IMR-90 (cell line): ENCODE measurements around the gene RAB26. TPM values are rescaled to one million over a fixed set of nuclear protein-coding genes. Genes with fewer than 3 reads are reported as not detected.

Experiments
- ATAC-seq: fragments of 200-7000 bp; cut with Tn5 transposase; 2 replicates; pipeline ENCODE4 v1.9.1; 2020; ENCODE audit warnings: low read depth, mild to moderate bottlenecking, moderate library complexity
- BruUV-seq: library from RNA; stranded (reverse); fragments of 400-500 nt; replicated peaks from 2 replicates; lab custom pipeline; 2021; lab: Mats Ljungman, UMichigan
- CTCF ChIA-PET: fragments of 300-600 bp; formaldehyde crosslinking; extraction: SDS; loops from one replicate; lab custom pipeline; 2021; ENCODE audit warnings: antibody characterized with exemption; lab: Yijun Ruan, JAX
- POLR2A ChIA-PET: fragments of 300-600 bp; sonication (Branson Sonifier 250); formaldehyde crosslinking; loops from one replicate; lab custom pipeline; 2022; ENCODE audit warnings: antibody characterized with exemption; ENCODE audit not compliant: unreplicated experiment; lab: Charles Lee
- DNase-seq: peaks from one replicate; pipeline ENCODE4 v3.0.0; 2013
- H2AFZ ChIP-seq: replicated peaks from 2 replicates; pipeline ENCODE3; 2013; ENCODE audit warnings: low read length, mild to moderate bottlenecking; ENCODE audit not compliant: poor library complexity
- H2AK5ac ChIP-seq: 2 replicates; pipeline ENCODE4 v1.6.1; 2013; ENCODE audit warnings: low read depth, low read length, inconsistent platforms
- H2AK9ac ChIP-seq: replicated peaks from 2 replicates; pipeline ENCODE3; 2013; ENCODE audit warnings: mild to moderate bottlenecking, low read depth, low read length, moderate library complexity; ENCODE audit not compliant: poor library complexity
- H2BK120ac ChIP-seq: 2 replicates; pipeline ENCODE4 v1.6.1; 2013; ENCODE audit warnings: low read depth, low read length, inconsistent platforms
- H2BK15ac ChIP-seq: 3 replicates; pipeline ENCODE4 v1.6.1; 2013; ENCODE audit warnings: low read depth, low read length, inconsistent platforms
- H2BK20ac ChIP-seq: 2 replicates; pipeline ENCODE4 v1.6.1; 2013; ENCODE audit warnings: low read depth, mild to moderate bottlenecking, inconsistent platforms, low read length, moderate library complexity
- H2BK5ac ChIP-seq: 2 replicates; pipeline ENCODE4 v1.6.1; 2013; ENCODE audit warnings: mild to moderate bottlenecking, low read depth, low read length, inconsistent platforms; ENCODE audit not compliant: poor library complexity, severe bottlenecking
- H3K14ac ChIP-seq: replicated peaks from 2 replicates; pipeline ENCODE4 v1.6.1; 2013; ENCODE audit warnings: low read depth, low read length, inconsistent platforms
- H3K18ac ChIP-seq: 2 replicates; pipeline ENCODE4 v1.6.1; 2013; ENCODE audit warnings: low read depth, low read length, control low read depth
- H3K23ac ChIP-seq: 2 replicates; pipeline ENCODE4 v1.6.1; 2013; ENCODE audit warnings: low read depth, low read length, inconsistent platforms
- H3K27ac ChIP-seq: 2 replicates; pipeline ENCODE4 v1.5.1; 2013; ENCODE audit warnings: mild to moderate bottlenecking, control low read depth, low read length; ENCODE audit not compliant: insufficient read depth
- H3K27me3 ChIP-seq: 2 replicates; pipeline ENCODE4 v1.6.1; 2013; ENCODE audit warnings: low read length; ENCODE audit not compliant: control insufficient read depth, insufficient read depth
- H3K36me3 ChIP-seq: 2 replicates; pipeline ENCODE4 v1.6.1; 2013; ENCODE audit warnings: low read length, mixed read lengths; ENCODE audit not compliant: control insufficient read depth, insufficient read depth
- H3K4ac ChIP-seq: 2 replicates; pipeline ENCODE4 v1.6.1; 2013; ENCODE audit warnings: low read depth, low read length, inconsistent platforms
- H3K4me1 ChIP-seq: 2 replicates; pipeline ENCODE4 v1.6.1; 2013; ENCODE audit warnings: low read length, mixed read lengths; ENCODE audit not compliant: control insufficient read depth, insufficient read depth
- H3K4me2 ChIP-seq: 2 replicates; pipeline ENCODE4 v1.6.1; 2013; ENCODE audit warnings: low read depth, mild to moderate bottlenecking, control low read depth, low read length, moderate library complexity
- H3K4me3 ChIP-seq: 2 replicates; pipeline ENCODE4 v1.5.1; 2013; ENCODE audit warnings: low read depth, mild to moderate bottlenecking, control low read depth, low read length, moderate library complexity; ENCODE audit not compliant: insufficient read depth
- H3K56ac ChIP-seq: 2 replicates; pipeline ENCODE4 v1.6.1; 2013; ENCODE audit warnings: low read length, inconsistent platforms; ENCODE audit not compliant: insufficient read depth; ENCODE audit errors: extremely low read depth
- H3K79me1 ChIP-seq, 2 experiments: 2 replicates each; pipeline ENCODE4 v1.6.1; 2013; ENCODE audit warnings: low read length in 2 of 2, inconsistent platforms in 1 of 2, low read depth in 1 of 2
- H3K9ac ChIP-seq: 2 replicates; pipeline ENCODE4 v1.6.1; 2013; ENCODE audit warnings: low read depth, low read length, control low read depth
- H3K9me1 ChIP-seq: 2 replicates; pipeline ENCODE4 v1.6.1; 2013; ENCODE audit warnings: low read length, inconsistent platforms; ENCODE audit not compliant: insufficient read depth
- H3K9me3 ChIP-seq: 2 replicates; pipeline ENCODE4 v1.6.1; 2013; ENCODE audit warnings: low read length; ENCODE audit not compliant: control insufficient read depth, insufficient read depth
- H4K20me1 ChIP-seq: 2 replicates; pipeline ENCODE4 v1.6.1; 2013; ENCODE audit warnings: low read length, inconsistent platforms; ENCODE audit not compliant: insufficient read depth
- H4K5ac ChIP-seq: 2 replicates; pipeline ENCODE4 v1.6.1; 2013; ENCODE audit warnings: mild to moderate bottlenecking, low read depth, low read length, control low read depth
- H4K8ac ChIP-seq, 2 experiments: 2 replicates each; pipeline ENCODE4 v1.6.1; 2013; ENCODE audit warnings: low read depth in 2 of 2, low read length in 2 of 2, control low read depth in 1 of 2, inconsistent platforms in 1 of 2
- H4K91ac ChIP-seq: 2 replicates; pipeline ENCODE4 v1.6.1; 2013; ENCODE audit warnings: low read depth, low read length, inconsistent platforms; ENCODE audit not compliant: insufficient read depth
- BHLHE40 ChIP-seq: fragments of 150-350 bp; IDR thresholded peaks from 2 replicates; pipeline ENCODE4 v1.6.1; 2016; ENCODE audit warnings: mild to moderate bottlenecking, low read depth, low read length
- CHD1 ChIP-seq: IDR thresholded peaks from 2 replicates; pipeline ENCODE4 v1.6.1; 2012; ENCODE audit warnings: low read depth, low read length, improper control_type of control experiment
- CTCF ChIP-seq: conservative IDR thresholded peaks from 2 replicates; pipeline ENCODE4 v1.5.1; 2012; ENCODE audit warnings: mild to moderate bottlenecking, low read depth, low read length, improper control_type of control experiment
- MXI1 ChIP-seq: IDR thresholded peaks from 2 replicates; pipeline ENCODE4 v1.6.1; 2012; ENCODE audit warnings: low read depth, mild to moderate bottlenecking, low read length, moderate library complexity, borderline replicate concordance
- RAD21 ChIP-seq: IDR thresholded peaks from 2 replicates; pipeline ENCODE4 v1.6.1; 2012; ENCODE audit warnings: low read length, improper control_type of control experiment
- RFX5 ChIP-seq: IDR thresholded peaks from 2 replicates; pipeline ENCODE4 v1.8.0; 2012; ENCODE audit warnings: low read depth, mild to moderate bottlenecking, low read length, moderate library complexity
- SMC3 ChIP-seq: fragments of 150-350 bp; IDR thresholded peaks from 2 replicates; pipeline ENCODE4 v1.6.1; 2016; ENCODE audit warnings: low read depth, mild to moderate bottlenecking, antibody characterized with exemption, low read length, moderate library complexity
- USF2 ChIP-seq: fragments of 150-350 bp; IDR thresholded peaks from 2 replicates; pipeline ENCODE4 v1.6.1; 2017; ENCODE audit warnings: mild to moderate bottlenecking, antibody characterized with exemption, low read length, low read depth
- WGBS, 2 experiments: methylation state at CpG; one replicate each; pipeline versions ENCODE4 v1.1.5 to v1.1.7; 2013; ENCODE audit warnings: missing lambda C conversion rate in 2 of 2; ENCODE audit not compliant: insufficient read length in 1 of 2; ENCODE audit errors: extremely low coverage in 2 of 2; 5-methylcytosine and 5-hydroxymethylcytosine counted together
- dilution Hi-C: fragments of 300-500 bp; cut with HindIII; formaldehyde crosslinking; loops from one replicate; pipeline ENCODE4 v1.14.3; 2018; ENCODE audit warnings: low sequenced_read_pairs; ENCODE audit not compliant: unreplicated experiment
- in situ Hi-C: fragments of 300-500 bp; cut with MboI; formaldehyde crosslinking; loops from 3 replicates; pipeline ENCODE4 v1.14.3; 2019; ENCODE audit warnings: low sequenced_read_pairs, inconsistent platforms, mixed read lengths
- intact Hi-C: fragments of 100-400 bp; cut with micrococcal nuclease; formaldehyde crosslinking; loops from 2 replicates; pipeline ENCODE4 v1.10.0; 2022
- polyA plus RNA-seq, 3 experiments: library from polyadenylated mRNA; depleted of rRNA; stranded (reverse); fragments of >200 nt; gene quantifications; 2 replicates each; pipeline ENCODE4 v1.2.3, GENCODE V29; 2012; ENCODE audit warnings: low replicate concordance in 1 of 3
- total RNA-seq: library from RNA; depleted of rRNA; stranded (reverse); fragments of >200 nt; gene quantifications from 2 replicates; pipeline ENCODE4 v1.2.3, GENCODE V29; 2012
- TF ChIP-seq, protein P1 (sequence below): fragments of 150-350 bp; IDR thresholded peaks from 2 replicates; pipeline ENCODE4 v1.6.1; 2016; ENCODE audit warnings: low read depth, mild to moderate bottlenecking, low read length, moderate library complexity, borderline replicate concordance

RAB26 gene
- total and polyA plus RNA-seq, 2 of the 4 experiments (the other 2 are of a cell fraction) = 1.1 to 4.5 TPM

DNA sequence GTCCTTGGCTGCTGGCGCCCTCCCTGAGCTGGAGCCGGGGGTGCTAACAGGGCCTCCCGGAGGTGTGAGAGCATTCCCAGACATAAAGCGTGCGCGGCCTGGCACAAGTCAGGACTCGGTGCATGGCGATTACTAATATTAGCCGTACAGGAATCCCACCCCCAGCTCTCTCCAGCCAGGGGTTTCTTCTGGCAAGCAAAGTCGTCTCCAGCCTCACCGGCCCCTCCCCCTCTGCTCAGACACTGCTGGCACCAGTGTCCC, 43.0 kb downstream of the RAB26 start:
- Histone ChIP-seq H3K9me1 (no peaks in the 10 kb centered on the region), H3K9ac (no peak overlapping the region), H4K20me1 (no peaks in the 10 kb centered on the region), H2AFZ (no peak overlapping the region), H3K56ac (no peak overlapping the region), H3K4me3 (no peak overlapping the region), H3K4me2 (no peak overlapping the region), H2AK9ac (no peak overlapping the region), H3K27me3 (peaks cover 27% of the 10 kb centered on the region), H3K23ac (no peak overlapping the region), H3K27ac (no peak overlapping the region), H3K79me1 (no peaks in the 10 kb centered on the region), H3K36me3 (no peaks in the 10 kb centered on the region), H2AK5ac (no peak overlapping the region), H3K4ac (no peak overlapping the region), H2BK20ac (no peak overlapping the region), H3K9me3 (no peaks in the 10 kb centered on the region), H3K4me1 (no peaks in the 10 kb centered on the region), H2BK120ac (no peak overlapping the region), H2BK5ac (no peak overlapping the region), H4K5ac (no peak overlapping the region), H4K91ac (no peak overlapping the region), H3K18ac (no peak overlapping the region), H2BK15ac (no peak overlapping the region), H4K8ac (no peak overlapping the region), H3K14ac (no peak overlapping the region)
- TF ChIP-seq CHD1 (no peak), CTCF (no peak), SMC3 (no peak), USF2 (no peak), BHLHE40 (no peak), RAD21 (no peak), MXI1 (no peak), RFX5 (no peak)
- TF ChIP-seq, protein P1, sequence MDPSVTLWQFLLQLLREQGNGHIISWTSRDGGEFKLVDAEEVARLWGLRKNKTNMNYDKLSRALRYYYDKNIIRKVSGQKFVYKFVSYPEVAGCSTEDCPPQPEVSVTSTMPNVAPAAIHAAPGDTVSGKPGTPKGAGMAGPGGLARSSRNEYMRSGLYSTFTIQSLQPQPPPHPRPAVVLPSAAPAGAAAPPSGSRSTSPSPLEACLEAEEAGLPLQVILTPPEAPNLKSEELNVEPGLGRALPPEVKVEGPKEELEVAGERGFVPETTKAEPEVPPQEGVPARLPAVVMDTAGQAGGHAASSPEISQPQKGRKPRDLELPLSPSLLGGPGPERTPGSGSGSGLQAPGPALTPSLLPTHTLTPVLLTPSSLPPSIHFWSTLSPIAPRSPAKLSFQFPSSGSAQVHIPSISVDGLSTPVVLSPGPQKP = no peak
- 84% methylated on average over 4 of the region's 11 CpGs; no CpG with 5 or more reads in 1 of the 2 experiments for WGBS, 2 experiments
- DNase-seq (no peak), ATAC-seq (no peak)
- in situ Hi-C loops (no loop called here), dilution Hi-C loops (no loop called here), intact Hi-C loops (no loop called here)
- POLR2A ChIA-PET = no interaction called here
- CTCF ChIA-PET = no interaction called here
- no TSS peak for BruUV-seq
